HUES6 (cell line): ENCODE results near the gene CA14.
"Not testable (repeated sequence)": the region's sequence is repeated elsewhere in the genome, so short reads cannot be mapped to it uniquely, and the experiment has no call there.

Experiments used
- H3K27ac ChIP-seq: 2 replicates; pipeline ENCODE4 v1.7.0; 2013; ENCODE audit warnings: low read depth, mild to moderate bottlenecking, low read length, inconsistent platforms
- H3K27me3 ChIP-seq: 2 replicates; pipeline ENCODE4 v1.6.1; 2013; ENCODE audit warnings: low read length; ENCODE audit not compliant: control insufficient read depth, insufficient read depth
- H3K36me3 ChIP-seq: 2 replicates; pipeline ENCODE4 v1.6.1; 2013; ENCODE audit warnings: low read length; ENCODE audit not compliant: control insufficient read depth, insufficient read depth
- H3K4me1 ChIP-seq: 2 replicates; pipeline ENCODE4 v1.6.1; 2013; ENCODE audit warnings: low read length; ENCODE audit not compliant: control insufficient read depth, insufficient read depth
- H3K4me3 ChIP-seq: 2 replicates; pipeline ENCODE4 v1.5.1; 2013; ENCODE audit warnings: low read depth, low read length
- H3K9ac ChIP-seq: one replicate; pipeline ENCODE4 v1.6.1; 2013; ENCODE audit warnings: mild to moderate bottlenecking, low read length
- H3K9me3 ChIP-seq: 2 replicates; pipeline ENCODE4 v1.6.1; 2013; ENCODE audit warnings: low read depth, low read length; ENCODE audit not compliant: control insufficient read depth, insufficient read depth

Gene CA14

GRCh38 chr1:150308585-150308984, 51.0 kb downstream of the CA14 start:
- H3K4me3 ChIP-seq, H3K27ac ChIP-seq: not testable (repeated sequence)
- H3K36me3 ChIP-seq: peaks cover 31% of the 10 kb centered on the region

DNA sequence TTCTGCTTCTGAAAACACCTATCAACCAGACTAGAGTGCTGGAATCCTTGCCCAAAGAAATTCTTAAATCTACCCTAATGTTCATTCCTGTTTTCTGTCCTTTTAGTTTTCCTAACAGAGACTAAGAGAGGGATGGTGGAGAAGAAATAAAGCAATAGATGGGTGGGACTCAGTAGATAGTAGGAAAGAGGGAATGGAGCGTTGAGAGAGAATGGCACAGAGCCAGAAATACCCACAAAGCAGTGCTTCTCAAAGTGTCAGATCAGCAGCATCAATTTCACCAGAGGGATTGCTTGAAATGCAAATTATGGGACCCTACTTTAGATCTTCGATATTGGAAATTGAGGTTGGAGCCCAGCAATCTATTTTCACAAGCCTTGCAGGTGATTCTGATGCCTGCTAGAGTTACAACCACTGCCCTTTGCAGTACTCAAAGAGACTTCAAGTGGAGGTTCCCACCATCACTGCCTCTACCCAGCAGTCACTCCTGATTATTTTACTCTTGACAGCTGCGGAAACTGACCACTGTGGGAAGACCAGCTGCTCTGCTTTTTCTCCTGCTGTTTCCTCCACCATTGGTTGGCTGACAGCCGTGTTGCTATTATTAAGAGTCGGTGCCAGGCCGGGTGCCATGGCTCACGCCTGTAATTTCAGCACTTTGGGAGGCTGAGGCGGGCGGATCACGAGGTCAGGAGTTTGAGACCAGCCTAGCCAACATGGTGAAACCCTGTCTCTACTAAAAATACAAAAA, 52.4 kb downstream of the CA14 start:
- H3K27ac ChIP-seq: no peak overlapping the region
- peaks cover 28% of the 10 kb centered on the region for H3K36me3 ChIP-seq
- no peak overlapping the region for H3K9ac ChIP-seq
- no peaks in the 10 kb centered on the region for H3K9me3 ChIP-seq
- no peaks in the 10 kb centered on the region for H3K27me3 ChIP-seq
- H3K4me3 ChIP-seq: no peak overlapping the region
- no peaks in the 10 kb centered on the region for H3K4me1 ChIP-seq

More at GRCh38 chr1:150308585-150308984, 51.0 kb downstream of the CA14 start:
- not testable (repeated sequence) for H3K9me3 ChIP-seq, H3K4me1 ChIP-seq, H3K9ac ChIP-seq, H3K27me3 ChIP-seq

GRCh38 chr1:150311762-150312161, 54.2 kb downstream of the CA14 start:
- H3K27ac ChIP-seq: no peak overlapping the region
- no peaks in the 10 kb centered on the region for H3K4me1 ChIP-seq
- no peak overlapping the region for H3K9ac ChIP-seq
- no peaks in the 10 kb centered on the region for H3K9me3 ChIP-seq
- no peaks in the 10 kb centered on the region for H3K27me3 ChIP-seq
- H3K36me3 ChIP-seq: peaks cover 14% of the 10 kb centered on the region
- H3K4me3 ChIP-seq: no peak overlapping the region
